ENCODE results near the gene HEY2.

- TF ChIP-seq, protein P1, sequence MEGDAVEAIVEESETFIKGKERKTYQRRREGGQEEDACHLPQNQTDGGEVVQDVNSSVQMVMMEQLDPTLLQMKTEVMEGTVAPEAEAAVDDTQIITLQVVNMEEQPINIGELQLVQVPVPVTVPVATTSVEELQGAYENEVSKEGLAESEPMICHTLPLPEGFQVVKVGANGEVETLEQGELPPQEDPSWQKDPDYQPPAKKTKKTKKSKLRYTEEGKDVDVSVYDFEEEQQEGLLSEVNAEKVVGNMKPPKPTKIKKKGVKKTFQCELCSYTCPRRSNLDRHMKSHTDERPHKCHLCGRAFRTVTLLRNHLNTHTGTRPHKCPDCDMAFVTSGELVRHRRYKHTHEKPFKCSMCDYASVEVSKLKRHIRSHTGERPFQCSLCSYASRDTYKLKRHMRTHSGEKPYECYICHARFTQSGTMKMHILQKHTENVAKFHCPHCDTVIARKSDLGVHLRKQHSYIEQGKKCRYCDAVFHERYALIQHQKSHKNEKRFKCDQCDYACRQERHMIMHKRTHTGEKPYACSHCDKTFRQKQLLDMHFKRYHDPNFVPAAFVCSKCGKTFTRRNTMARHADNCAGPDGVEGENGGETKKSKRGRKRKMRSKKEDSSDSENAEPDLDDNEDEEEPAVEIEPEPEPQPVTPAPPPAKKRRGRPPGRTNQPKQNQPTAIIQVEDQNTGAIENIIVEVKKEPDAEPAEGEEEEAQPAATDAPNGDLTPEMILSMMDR (IDR thresholded peaks at IDR 0.05): no peak
- TF ChIP-seq, protein P2, sequence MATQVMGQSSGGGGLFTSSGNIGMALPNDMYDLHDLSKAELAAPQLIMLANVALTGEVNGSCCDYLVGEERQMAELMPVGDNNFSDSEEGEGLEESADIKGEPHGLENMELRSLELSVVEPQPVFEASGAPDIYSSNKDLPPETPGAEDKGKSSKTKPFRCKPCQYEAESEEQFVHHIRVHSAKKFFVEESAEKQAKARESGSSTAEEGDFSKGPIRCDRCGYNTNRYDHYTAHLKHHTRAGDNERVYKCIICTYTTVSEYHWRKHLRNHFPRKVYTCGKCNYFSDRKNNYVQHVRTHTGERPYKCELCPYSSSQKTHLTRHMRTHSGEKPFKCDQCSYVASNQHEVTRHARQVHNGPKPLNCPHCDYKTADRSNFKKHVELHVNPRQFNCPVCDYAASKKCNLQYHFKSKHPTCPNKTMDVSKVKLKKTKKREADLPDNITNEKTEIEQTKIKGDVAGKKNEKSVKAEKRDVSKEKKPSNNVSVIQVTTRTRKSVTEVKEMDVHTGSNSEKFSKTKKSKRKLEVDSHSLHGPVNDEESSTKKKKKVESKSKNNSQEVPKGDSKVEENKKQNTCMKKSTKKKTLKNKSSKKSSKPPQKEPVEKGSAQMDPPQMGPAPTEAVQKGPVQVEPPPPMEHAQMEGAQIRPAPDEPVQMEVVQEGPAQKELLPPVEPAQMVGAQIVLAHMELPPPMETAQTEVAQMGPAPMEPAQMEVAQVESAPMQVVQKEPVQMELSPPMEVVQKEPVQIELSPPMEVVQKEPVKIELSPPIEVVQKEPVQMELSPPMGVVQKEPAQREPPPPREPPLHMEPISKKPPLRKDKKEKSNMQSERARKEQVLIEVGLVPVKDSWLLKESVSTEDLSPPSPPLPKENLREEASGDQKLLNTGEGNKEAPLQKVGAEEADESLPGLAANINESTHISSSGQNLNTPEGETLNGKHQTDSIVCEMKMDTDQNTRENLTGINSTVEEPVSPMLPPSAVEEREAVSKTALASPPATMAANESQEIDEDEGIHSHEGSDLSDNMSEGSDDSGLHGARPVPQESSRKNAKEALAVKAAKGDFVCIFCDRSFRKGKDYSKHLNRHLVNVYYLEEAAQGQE (IDR thresholded peaks at IDR 0.05; ENCODE audit: insufficient read depth in 1 of 2, low read depth in 2 of 2, low read length in 1 of 2): no peak
Measured at GRCh38 chr6:125797886-125798444, 48.5 kb downstream of the HEY2 start.
